GM19043 (cell line): Measurements from ENCODE around the gene WDR11.
"Not testable (repeated sequence)": the region's sequence is repeated elsewhere in the genome, so short reads cannot be mapped to it uniquely, and the experiment has no call there.

Source experiments
- ATAC-seq: cut with Tn5 transposase; IDR thresholded peaks from one replicate; pipeline ENCODE4 v1.9.1; 2021; ENCODE audit warnings: low read depth; ENCODE audit not compliant: unreplicated experiment

The WDR11 gene

DNA sequence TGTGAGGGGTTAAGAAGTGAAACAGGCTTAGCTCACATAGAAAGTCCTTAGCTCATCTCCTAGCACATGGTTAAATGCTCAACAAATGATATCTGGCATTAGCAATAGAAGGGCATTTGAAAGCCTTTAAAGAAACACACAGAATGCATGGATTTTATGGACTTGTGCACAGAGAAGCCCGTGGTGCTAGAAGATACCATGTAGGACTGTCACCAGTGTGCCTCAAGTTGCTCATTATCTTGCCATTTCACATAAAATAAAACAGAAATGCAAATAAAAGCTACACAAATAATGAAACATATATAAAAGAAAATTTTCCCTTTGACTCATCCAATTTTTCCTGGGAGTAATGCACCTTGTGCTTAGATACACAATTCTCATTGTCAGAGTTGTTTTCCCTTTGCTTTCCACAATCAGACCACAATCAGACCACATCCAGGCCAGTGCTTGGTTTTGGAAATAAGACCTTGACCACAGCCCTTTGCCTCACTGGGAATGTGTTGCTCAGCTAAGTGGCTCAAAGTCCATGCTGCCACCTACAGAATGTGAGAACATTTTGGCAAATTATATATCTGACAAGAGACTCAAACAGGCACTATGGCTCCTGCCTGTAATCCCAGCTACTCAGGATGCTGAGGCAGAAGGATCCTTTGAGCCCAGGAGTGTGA is 9.5 kb upstream of the WDR11 start:
- no peak for ATAC-seq

DNA sequence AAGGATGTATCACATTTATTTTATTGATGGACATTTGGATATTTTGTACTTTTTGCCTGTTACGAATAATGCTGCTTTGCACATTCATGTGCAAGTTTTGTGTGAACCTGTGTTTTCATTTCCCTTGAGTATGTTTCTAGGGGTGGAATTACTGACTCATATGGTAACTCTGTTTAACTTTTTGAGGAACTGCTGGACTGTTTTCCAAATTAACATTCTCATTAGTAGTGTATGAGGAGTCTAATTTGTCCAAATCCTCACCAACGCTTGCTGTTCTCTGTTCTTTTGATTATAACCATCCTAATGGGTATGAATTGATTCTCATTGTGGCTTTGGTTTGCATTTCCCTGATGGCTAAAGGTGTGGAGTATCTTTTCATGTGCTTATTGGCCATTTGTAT is 3.2 kb downstream of the WDR11 start:
- ATAC-seq, result no peak

DNA sequence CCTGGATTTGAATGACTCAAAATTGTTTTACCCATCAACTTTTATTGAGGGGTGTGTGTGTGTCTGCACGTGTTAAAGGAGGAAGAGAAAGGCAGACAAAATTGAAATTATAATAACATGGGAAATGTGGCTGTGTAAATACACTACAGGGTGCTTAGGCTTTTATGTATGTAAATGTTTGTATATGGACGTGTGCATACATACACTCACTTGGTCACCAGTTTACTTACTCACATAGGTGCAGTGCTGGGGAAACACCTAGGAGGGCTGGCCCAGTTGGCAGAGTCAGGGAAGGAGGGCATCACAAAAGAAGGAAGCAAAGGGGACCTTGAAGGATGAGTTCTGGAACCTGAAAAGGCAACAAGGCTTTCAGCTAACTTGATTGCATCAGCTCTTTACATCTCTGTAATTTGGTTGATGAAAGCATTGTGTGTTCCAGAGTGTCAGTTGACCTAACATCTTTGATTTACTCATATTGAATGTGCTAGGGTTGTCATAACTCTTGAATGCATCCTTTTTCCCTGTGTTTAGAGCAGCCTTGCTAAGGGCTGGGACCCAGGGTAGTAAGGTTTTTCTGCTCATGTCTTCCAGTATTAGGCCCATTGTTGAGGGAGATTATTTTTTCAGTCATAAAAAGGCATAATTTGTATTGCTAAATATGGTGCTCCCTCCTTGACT is 10.2 kb downstream of the WDR11 start:
- ATAC-seq, result no peak

DNA sequence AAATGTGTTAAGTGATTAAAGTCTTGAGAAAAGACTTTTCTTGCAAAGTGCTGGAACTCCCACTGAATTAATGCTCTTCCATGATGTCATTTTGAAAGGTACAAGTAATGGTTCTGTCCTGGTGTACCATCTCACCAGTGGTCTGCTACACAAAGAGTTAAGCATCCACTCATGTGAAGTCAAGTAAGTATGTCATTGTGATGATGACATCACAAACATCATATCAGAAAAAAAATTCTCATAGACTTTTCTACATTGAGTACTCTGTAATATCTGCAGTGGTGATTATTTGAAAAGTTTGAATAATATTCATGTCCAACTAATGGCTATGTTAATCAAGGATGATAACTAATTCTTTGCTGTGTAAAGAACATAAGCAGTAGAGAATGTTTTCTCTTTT is 22.6 kb downstream of the WDR11 start:
- ATAC-seq, result no peak

DNA sequence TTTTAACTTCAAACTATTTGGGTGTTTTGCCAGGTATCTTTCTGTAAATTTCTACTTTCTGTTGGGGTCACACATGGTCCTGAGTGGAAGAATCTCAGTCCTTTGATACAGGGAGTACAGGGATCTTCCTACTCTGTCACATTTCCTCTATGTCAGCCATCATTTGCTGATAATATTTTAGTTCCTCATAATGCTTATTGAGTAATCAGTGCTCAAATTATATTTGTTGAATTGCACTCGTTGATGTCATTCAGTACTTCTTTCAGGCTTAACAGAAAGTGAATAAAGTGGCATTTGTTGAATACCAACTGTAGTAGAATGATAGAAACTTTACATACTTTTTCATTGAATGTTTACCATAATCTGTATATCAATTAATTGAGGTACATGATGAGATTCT is 31.9 kb downstream of the WDR11 start:
- no peak for ATAC-seq

DNA sequence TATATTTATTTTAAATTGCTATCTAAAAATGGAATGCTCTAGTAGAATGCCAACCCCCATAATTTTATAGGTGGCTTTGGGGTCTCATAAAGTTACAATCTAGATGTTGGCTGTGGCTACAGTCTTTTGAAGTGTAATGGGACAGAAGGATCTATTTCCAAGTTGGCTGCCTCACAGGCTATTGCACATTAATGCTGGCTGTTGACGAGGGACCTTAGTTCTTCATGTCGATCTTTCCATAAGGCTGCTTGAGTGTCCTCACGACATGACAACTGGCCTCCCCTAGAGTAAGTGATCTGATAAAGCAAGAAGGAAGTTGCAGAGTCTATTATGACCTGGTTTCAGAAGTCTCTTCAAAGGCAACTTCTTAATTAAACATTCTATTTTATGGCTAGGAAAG is 36.3 kb downstream of the WDR11 start:
- no peak for ATAC-seq

DNA sequence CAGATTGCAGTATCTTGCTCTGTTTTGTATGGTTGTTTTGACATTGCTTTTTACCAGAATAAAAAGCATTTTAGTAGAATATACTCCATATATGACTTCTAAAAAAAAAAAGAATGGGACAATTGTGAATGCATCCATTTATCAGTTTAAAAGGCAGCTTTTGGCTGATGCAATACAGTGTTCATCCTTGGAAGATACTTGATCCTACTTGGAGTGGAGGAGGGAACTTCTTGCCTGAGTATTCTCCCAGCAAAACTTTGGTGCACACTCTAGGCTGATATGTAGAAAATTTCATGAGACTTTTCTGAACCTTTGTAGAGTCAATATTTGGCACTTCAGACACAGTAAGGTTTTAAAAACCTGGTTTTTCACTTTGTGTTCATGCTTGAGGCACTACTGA is 40.2 kb downstream of the WDR11 start:
- ATAC-seq, result no peak

DNA sequence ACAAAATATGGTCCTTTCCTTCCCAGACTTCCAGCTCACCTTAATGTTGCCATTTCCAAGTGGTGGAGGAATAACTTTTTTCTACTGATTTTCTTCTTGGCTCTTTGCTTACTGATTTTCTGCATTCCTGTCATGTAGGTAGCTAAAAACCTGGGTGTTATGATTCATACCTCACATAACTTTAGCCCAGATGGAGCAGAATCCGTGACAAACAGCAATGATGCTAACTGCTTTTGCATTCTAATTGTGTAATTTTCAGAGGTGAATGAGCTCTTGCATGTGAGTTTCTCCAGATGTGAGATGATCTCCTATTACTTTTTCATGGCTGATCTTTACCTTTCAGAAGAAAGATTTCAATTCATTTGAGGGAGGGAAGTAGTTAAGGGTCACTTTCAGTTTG is 43.4 kb downstream of the WDR11 start:
- ATAC-seq, result no peak

DNA sequence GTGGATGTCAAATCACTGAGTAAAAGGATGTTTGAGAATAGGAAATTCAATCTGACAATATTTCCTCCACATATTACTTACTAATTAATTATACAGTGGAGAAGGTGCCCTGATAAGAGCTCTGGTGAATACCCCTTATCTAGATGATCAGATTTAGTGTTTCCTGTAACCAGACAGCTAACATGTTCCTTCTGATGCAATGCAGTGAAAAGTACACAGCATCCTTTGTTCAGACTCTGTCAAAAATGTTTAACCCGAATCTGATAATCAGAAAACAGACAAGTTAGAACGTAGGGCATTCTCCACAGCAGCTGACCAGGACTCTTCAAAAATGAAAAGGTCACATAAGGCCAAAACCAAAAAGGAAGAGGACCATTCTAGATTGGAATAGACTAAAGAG is 46.2 kb downstream of the WDR11 start:
- ATAC-seq, result no peak

DNA sequence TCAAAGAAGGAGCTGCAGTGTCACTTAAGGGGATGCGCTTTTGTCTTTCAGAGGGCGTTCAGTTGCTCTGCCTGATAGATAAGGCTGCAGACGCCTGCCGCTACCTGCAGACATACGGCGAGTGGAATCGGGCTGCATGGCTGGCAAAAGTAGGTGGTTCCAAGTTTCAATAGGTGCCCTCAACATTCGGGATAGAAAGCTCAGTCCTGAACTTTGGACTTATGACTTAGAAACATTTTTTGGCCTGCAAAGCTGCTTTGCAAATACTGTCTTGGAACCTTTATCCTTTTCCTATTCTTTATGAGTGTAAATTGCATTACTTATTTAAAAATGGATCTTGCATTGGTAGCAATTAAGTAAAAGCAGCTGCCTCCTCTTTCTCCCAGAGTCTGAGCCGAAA is 54.1 kb downstream of the WDR11 start:
- no peak for ATAC-seq

DNA sequence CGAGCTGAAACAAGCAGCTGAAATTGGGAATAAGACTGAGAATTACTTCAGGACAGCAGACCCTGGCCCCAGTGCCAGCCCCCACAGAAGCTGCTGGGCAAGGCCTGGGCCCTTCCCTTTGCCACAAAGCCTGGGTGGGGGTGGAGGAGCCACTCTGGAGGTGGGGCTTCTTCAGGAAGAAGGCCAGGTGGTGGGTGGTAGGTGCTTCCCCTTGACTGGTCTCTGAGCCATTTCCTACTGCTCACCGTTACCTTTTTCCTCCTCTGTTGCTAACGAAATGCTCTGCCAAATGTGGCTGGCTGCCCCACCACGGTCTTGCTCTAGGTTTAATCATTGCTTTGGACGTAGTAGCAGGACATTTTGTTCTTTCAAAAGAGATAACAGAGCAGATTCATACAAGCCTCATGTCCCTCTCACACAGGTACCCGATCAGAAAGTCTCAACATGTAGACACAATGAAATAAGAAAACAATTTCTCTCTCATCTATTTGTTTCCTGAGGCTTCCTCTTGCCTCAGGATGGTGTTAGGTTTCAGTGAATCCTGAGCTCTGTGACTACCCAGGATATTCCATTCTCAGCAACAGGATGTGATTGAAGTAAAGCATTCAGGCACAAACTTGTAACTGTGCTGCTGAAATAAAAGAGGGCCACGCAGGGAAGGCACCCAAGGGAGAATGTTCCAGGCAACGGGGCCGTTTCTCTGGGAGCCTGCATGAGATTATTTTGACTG is 66.5 kb downstream of the WDR11 start:
- ATAC-seq, result no peak

DNA sequence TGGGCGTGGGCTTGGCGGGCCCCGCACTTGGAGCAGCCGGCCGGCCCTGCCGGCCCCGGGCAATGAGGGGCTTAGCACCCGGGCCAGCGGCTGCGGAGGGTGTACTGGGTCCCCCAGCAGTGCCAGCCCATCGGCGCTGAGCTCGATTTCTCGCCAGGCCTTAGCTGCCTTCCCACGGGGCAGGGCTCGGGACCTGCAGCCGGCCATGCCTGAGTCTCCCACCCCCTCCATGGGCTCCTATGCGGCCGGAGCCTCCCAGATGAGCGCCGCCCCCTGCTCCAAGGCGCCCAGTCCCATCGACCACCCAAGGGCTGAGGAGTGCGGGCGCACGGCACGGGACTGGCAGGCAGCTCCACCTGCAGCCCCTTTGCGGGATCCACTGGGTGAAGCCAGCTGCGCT is 72.7 kb downstream of the WDR11 start:
- ATAC-seq, result not testable (repeated sequence)

DNA sequence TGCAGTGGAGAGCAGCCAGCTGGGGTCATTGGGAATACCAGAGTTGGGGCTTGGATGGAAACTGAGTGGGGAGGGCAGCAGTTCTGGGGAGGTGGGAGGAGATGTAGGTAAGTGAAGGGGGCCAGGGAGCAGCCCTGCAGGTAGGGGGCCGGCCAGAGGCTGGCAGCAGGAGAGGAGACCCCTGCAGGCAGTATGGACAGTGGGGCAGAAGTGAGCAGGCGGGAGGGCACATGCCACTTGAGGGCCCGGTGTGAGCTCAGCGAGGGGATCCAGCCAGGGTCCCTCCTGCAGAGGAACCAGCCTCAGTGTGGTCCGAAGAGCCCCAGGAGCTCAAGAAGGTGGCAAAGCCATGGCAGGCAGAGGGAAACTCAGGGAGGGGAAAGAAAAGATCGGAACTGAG is 75.4 kb downstream of the WDR11 start:
- no peak for ATAC-seq

DNA sequence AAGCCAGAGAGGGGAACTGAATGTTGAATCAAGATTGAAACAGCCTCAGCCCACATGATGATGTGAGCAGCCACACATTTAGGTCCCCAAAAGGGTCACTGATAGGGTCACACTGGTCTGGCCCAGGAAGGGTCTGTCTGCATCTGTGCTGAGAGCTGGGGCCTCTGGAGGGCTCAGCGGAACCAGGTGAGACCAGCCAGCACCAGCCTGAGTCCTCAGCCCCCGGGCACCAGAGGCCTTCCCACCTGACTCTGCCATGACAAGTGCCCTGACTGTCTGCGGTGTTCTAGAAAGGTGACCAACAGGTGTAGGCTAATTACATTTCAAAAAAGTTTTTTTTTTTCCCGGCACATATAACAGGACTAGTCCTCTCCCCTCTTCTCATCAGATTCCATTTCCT is 76.2 kb downstream of the WDR11 start:
- no peak for ATAC-seq

DNA sequence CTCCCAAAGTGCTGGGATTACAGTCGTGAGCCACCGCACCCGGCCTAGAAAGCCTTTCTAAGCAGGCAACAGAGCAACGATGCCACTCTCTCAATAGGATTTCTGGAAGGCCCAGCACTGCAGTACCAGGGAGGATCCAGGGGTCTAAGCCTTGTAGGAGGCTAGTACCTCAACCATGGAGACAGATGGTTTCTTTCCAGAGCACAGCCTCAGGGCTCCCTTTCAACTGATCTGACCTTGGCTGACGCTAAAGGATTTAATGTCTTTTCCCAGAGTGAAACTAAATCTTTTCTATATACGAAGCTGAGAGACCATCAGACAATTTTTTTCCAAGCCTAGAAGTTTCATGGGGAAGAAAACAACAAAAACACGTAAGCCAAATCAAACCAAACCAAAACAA is 78.0 kb downstream of the WDR11 start:
- no peak for ATAC-seq

DNA sequence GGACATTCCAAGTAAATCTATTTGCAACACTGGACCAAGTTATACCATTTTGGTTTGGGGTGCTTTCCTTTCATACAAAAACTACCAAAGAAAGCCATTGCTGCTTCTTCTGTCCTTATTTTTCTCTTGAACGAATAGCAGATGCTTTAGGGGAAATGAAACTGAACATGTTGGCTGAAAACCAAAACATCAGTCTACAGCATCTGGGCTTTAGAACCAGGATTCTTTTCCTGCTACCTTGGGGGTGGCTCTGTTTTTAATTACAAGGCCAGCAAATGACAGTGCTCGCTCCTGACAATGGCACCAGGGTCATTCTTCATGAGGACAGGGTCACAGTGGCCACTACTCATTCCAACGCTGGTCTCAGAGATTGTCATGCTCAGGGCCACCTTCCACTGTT is 80.3 kb downstream of the WDR11 start:
- no peak for ATAC-seq

DNA sequence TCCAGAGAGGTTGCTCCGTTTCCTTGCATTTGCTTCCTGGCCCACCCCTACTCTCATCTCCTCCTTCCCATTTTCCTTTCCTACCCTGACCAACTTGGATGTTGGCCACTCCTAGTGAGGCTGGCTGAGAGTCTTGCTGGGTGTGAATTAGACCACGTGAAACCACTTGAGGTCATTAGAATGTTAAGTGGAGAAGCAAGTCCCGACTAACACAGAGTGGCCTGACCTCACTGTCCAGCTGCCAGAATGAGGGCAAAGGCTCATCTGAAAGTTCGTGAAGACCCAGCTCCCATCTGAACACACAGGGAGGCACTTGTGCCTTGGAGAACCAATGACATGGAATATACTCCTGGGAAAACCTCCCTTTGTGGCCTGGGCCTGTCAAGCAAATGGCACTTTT is 80.8 kb downstream of the WDR11 start:
- no peak for ATAC-seq

DNA sequence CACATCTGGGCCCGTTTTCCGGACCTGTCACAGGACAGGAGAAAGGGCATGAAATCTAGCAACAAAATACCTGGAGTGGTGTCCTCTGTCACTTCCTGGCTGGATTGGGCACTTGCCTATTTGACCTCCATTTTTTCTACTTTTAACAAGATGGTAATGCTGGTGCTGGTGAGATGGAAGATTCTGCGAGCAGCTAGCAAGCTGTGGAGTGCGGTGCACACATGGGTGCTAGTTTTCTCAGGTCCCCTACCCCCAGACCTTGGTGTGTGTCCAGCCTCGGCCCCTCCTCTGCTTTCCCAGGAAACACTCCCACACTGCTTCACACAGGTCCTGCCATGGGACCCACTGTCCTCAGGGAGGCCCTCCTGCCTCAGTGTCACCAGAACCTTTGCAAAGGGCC is 87.7 kb downstream of the WDR11 start:
- no peak for ATAC-seq

DNA sequence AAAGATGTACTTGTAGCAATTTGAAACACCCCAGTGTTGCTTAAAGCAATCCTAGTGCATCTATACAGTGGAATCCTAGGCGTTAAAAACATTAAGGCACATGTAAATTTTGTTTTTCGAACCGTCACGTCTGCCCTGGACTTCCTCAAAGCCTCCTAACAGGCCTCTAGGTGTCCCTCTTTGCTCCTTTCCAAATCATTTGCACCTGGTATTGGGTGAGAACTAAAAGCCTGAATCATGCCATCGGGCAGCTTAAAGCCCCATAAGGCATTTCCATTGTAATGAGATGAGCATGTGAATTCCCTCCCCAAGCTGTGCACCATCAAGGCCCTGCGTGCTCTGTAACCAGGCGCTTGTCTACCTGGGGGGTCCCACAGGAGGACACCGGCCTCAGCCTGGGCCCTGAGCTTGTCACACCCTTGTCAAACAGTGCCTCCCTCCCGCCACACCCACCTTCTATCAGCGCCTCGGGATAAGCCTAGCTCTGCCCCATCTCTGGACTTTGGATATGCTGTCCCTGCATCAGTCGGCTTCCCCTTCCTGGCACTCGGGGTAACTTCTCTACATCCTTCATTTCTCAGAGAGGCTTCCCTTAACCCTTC is 89.2 kb downstream of the WDR11 start:
- ATAC-seq, result no peak

DNA sequence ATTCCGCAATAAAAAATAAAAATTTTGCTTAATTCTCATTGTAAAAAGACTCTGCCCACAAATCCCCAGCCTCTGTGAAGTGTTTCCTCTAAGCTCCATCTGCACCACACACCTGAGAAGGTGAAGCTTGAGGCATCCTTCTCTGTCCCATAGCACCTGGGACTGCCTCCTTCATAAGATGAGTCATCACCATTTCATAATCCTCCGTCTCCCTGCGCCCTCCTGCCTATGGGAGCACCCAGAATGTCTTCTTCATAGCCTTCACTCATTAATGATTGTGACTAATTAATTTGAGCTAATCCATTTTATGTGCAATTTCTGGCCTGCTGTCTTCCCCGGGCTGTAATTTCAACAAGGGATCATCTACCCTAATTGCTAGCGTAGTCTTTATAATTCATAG is 90.3 kb downstream of the WDR11 start:
- ATAC-seq, result no peak

DNA sequence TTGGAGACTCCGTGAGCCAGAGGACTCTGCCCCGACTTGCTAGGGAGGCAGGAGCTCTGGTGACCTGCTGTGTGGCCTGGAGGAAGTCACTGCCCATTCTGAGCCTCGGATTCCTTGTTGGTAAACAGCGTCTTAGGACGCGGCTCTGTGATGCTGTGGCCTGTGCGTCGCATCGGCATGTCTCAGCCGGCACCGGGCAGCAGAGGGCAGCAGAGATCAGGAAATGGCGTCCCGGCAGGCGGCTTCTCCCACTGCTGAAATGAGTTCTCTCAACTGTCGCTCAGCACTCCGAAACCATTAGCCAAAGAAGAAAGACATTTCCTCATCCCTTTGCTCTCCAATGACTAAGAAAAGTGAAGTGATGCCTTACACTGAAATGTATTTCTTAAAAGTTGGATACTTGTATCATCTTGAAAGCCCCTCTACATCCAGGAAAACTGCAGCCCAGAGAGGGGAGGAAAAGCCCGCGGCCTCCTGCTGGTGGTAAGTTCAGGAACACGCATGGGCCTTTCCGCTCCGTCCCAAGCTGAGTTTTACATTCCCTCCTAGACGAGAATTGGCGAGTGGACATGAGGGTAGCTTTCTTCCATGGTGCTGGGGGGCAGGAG is 91.7 kb downstream of the WDR11 start:
- ATAC-seq, result peak; percentile 95
